Measurements from ENCODE around the gene ANK3. TPM values are rescaled to one million over a fixed set of nuclear protein-coding genes. Genes with fewer than 3 reads are reported as not detected.

ANK3 gene
- total RNA-seq, 6 experiments from 2014 or later = not detected

GRCh38 chr10:60425392-60426110, 35.9 kb upstream of the ANK3 start:
- H3K4me1 Mint-ChIP-seq (ENCODE audit: low read depth) = peaks cover 75% of the 10 kb centered on the region
- H3K27me3 Mint-ChIP-seq (ENCODE audit: insufficient read depth) = no peaks in the 10 kb centered on the region; the same call in 1 of the 2 replicates

GRCh38 chr10:60424971-60425370, 35.3 kb upstream of the ANK3 start:
- Mint-ChIP-seq H3K4me1 (ENCODE audit: low read depth) (peaks cover 69% of the 10 kb centered on the region), H3K36me3 (ENCODE audit: low read depth) (no peaks in the 10 kb centered on the region; the same call in 1 of the 2 replicates), H3K27me3 (ENCODE audit: insufficient read depth) (no peaks in the 10 kb centered on the region; the same call in 1 of the 2 replicates), H3K9me3 (no peaks in the 10 kb centered on the region), H3K27ac (no peak overlapping the region), H3K4me3 (peak overlapping the region; percentile 16)
- no peak for DNase-seq
- no peak for TF ChIP-seq CTCF (IDR thresholded peaks at IDR 0.05)

More at GRCh38 chr10:60425392-60426110, 35.9 kb upstream of the ANK3 start:
- Mint-ChIP-seq H3K27ac (peak overlapping the region; percentile 77), H3K4me3 (peak overlapping the region; percentile 49), H3K36me3 (ENCODE audit: low read depth) (no peaks in the 10 kb centered on the region; the same call in 1 of the 2 replicates), H3K9me3 (no peaks in the 10 kb centered on the region)
- TF ChIP-seq CTCF (IDR thresholded peaks at IDR 0.05) = no peak
- DNase-seq = peak; percentile 54

- Mint-ChIP-seq H3K36me3 (ENCODE audit: low read depth) (no peaks in the 10 kb centered on the region; the same call in 1 of the 2 replicates), H3K4me1 (ENCODE audit: low read depth) (peaks cover 59% of the 10 kb centered on the region), H3K9me3 (no peaks in the 10 kb centered on the region), H3K27ac (no peak overlapping the region), H3K4me3 (0 out of 2 replicates have a peak overlapping the region, but pooled peaks have one; percentile 2), H3K27me3 (ENCODE audit: insufficient read depth) (no peaks in the 10 kb centered on the region; the same call in 1 of the 2 replicates)
- no peak for TF ChIP-seq CTCF (IDR thresholded peaks at IDR 0.05)
- peak; percentile 31 for DNase-seq
Measured at GRCh38 chr10:60423920-60424319, 34.2 kb upstream of the ANK3 start.

GRCh38 chr10:60422809-60423208, 33.1 kb upstream of the ANK3 start:
- peaks cover 53% of the 10 kb centered on the region for H3K4me1 Mint-ChIP-seq (ENCODE audit: low read depth)

More at GRCh38 chr10:60422809-60423208, 33.1 kb upstream of the ANK3 start:
- H3K27ac Mint-ChIP-seq = no peak overlapping the region
- no peaks in the 10 kb centered on the region; the same call in 1 of the 2 replicates for H3K27me3 Mint-ChIP-seq (ENCODE audit: insufficient read depth)
- no peaks in the 10 kb centered on the region for H3K9me3 Mint-ChIP-seq
- no peaks in the 10 kb centered on the region for H3K36me3 Mint-ChIP-seq (ENCODE audit: low read depth)
- no peak for TF ChIP-seq CTCF (IDR thresholded peaks at IDR 0.05)
- no peak overlapping the region for H3K4me3 Mint-ChIP-seq
- no peak for DNase-seq
